H1 (cell line): Measurements from ENCODE around the gene CYP39A1. TPM values are rescaled to one million over a fixed set of nuclear protein-coding genes. Genes with fewer than 3 reads are reported as not detected.

Source experiments
- CTCF ChIA-PET: fragments of 300-600 bp; sonication (Branson Sonifier 250); formaldehyde crosslinking; loops from one replicate; lab custom pipeline; 2021; ENCODE audit not compliant: partially characterized antibody; lab: Charles Lee
- POLR2A ChIA-PET: fragments of 300-600 bp; sonication (Branson Sonifier 250); formaldehyde crosslinking; loops from one replicate; lab custom pipeline; 2021; ENCODE audit warnings: inconsistent platforms; ENCODE audit not compliant: partially characterized antibody; lab: Charles Lee
- DNase-seq, 2 experiments: peaks; one replicate each; pipeline versions ENCODE4 v3.0.0 to v3.0.0-alpha.2; 2010 to 2022; ENCODE audit warnings: low spot score in 2 of 2, low read depth in 1 of 2, mixed read lengths in 1 of 2
- FAIRE-seq: peaks from 2 replicates; lab custom pipeline; 2011; peaks lifted over from hg19 to GRCh38; lab: Jason Lieb, UNC
- H2AFZ ChIP-seq: 2 replicates; pipeline ENCODE4 v1.8.1; 2012; ENCODE audit warnings: low read length, inconsistent platforms
- H2AK5ac ChIP-seq: 2 replicates; pipeline ENCODE4 v1.6.1; 2013; ENCODE audit warnings: low read depth, low read length
- H2BK120ac ChIP-seq: replicated peaks from 2 replicates; pipeline ENCODE3; 2013; ENCODE audit warnings: low read depth, low read length, inconsistent platforms
- H2BK12ac ChIP-seq: 2 replicates; pipeline ENCODE4 v1.6.1; 2013; ENCODE audit warnings: low read depth, low read length
- H2BK15ac ChIP-seq: 2 replicates; pipeline ENCODE4 v1.6.1; 2013; ENCODE audit warnings: low read length
- H2BK20ac ChIP-seq: 2 replicates; pipeline ENCODE4 v1.6.1; 2013; ENCODE audit warnings: low read length
- H2BK5ac ChIP-seq: 2 replicates; pipeline ENCODE4 v1.6.1; 2013; ENCODE audit warnings: low read depth, low read length
- H3K14ac ChIP-seq: 2 replicates; pipeline ENCODE4 v1.6.1; 2013; ENCODE audit warnings: inconsistent platforms; ENCODE audit not compliant: insufficient read length
- H3K18ac ChIP-seq: 2 replicates; pipeline ENCODE4 v1.6.1; 2013; ENCODE audit warnings: low read length; ENCODE audit errors: extremely low read depth
- H3K23ac ChIP-seq: 2 replicates; pipeline ENCODE4 v1.6.1; 2013; ENCODE audit warnings: inconsistent platforms; ENCODE audit not compliant: insufficient read length
- H3K23me2 ChIP-seq: 2 replicates; pipeline ENCODE4 v1.6.1; 2013; ENCODE audit warnings: low read depth, low read length
- H3K27ac ChIP-seq: 2 replicates; pipeline ENCODE4 v1.6.1; 2011; ENCODE audit warnings: low read depth, low read length, inconsistent platforms
- H3K27me3 ChIP-seq, 4 experiments: replicated peaks in 1 of 4; 1 replicate in 1 of 4; 2 replicates in 3 of 4; pipeline versions ENCODE4 v1.6.1 to v1.8.1; 2011 to 2013; ENCODE audit warnings: low read length in 3 of 4, mild to moderate bottlenecking in 3 of 4, inconsistent platforms in 2 of 4, mixed read lengths in 2 of 4, moderate library complexity in 1 of 4; ENCODE audit not compliant: control insufficient read depth in 3 of 4, insufficient read depth in 3 of 4; ENCODE audit errors: extremely low read depth in 1 of 4
- H3K36me3 ChIP-seq, 4 experiments: 2 replicates each; pipeline versions ENCODE4 v1.6.1 to v1.8.1; 2011 to 2013; ENCODE audit warnings: mild to moderate bottlenecking in 4 of 4, low read length in 3 of 4, moderate library complexity in 2 of 4, control low read depth in 1 of 4, inconsistent platforms in 1 of 4; ENCODE audit not compliant: insufficient read depth in 4 of 4, control insufficient read depth in 2 of 4
- H3K4ac ChIP-seq: replicated peaks from 2 replicates; pipeline ENCODE3; 2013; ENCODE audit warnings: low read length, low read depth, mixed read lengths, inconsistent platforms; ENCODE audit not compliant: insufficient read length
- H3K4me1 ChIP-seq, 4 experiments: replicated peaks in 1 of 4; 1 replicate in 1 of 4; 2 replicates in 3 of 4; pipeline versions ENCODE4 v1.6.1 to v1.8.1; 2011 to 2013; ENCODE audit warnings: low read length in 3 of 4, inconsistent platforms in 2 of 4, mixed read lengths in 1 of 4; ENCODE audit not compliant: insufficient read depth in 4 of 4, control insufficient read depth in 3 of 4
- H3K4me2 ChIP-seq, 2 experiments: 2 replicates each; pipeline versions ENCODE4 v1.6.1 to v1.8.1; 2011 to 2013; ENCODE audit warnings: low read depth in 2 of 2, low read length in 2 of 2, control low read depth in 1 of 2, inconsistent platforms in 1 of 2, mild to moderate bottlenecking in 1 of 2; ENCODE audit not compliant: insufficient read depth in 1 of 2
- H3K4me3 ChIP-seq, 4 experiments: fragments of 200-600, 300-600 bp in 1 of 4; sonication (generic), shearing (Covaris generic), sonication (Bioruptor Twin) in 1 of 4; 2 replicates each; pipeline versions ENCODE4 v1.5.1 to v1.8.1; 2011 to 2016; ENCODE audit warnings: low read length in 4 of 4, low read depth in 3 of 4, control low read depth in 2 of 4, inconsistent platforms in 2 of 4, mild to moderate bottlenecking in 2 of 4, mixed read lengths in 1 of 4, moderate library complexity in 1 of 4; ENCODE audit not compliant: insufficient read depth in 2 of 4; ENCODE audit errors: extremely low read depth in 1 of 4
- H3K56ac ChIP-seq: replicated peaks from 2 replicates; pipeline ENCODE3; 2013; ENCODE audit warnings: low read depth, mild to moderate bottlenecking, mixed read lengths, low read length, inconsistent platforms; ENCODE audit not compliant: insufficient read length
- H3K79me1 ChIP-seq: 2 replicates; pipeline ENCODE4 v1.6.1; 2013; ENCODE audit warnings: low read depth, low read length, control low read depth
- H3K79me2 ChIP-seq, 2 experiments: 2 replicates each; pipeline versions ENCODE4 v1.6.1 to v1.8.1; 2012 to 2013; ENCODE audit warnings: low read length in 2 of 2, mild to moderate bottlenecking in 2 of 2, inconsistent platforms in 1 of 2; ENCODE audit not compliant: insufficient read depth in 2 of 2, control insufficient read depth in 1 of 2
- H3K9ac ChIP-seq, 4 experiments: replicated peaks in 1 of 4; 1 replicate in 1 of 4; 2 replicates in 3 of 4; pipeline versions ENCODE4 v1.6.1 to v1.8.1; 2011 to 2013; ENCODE audit warnings: low read depth in 3 of 4, low read length in 3 of 4, control low read depth in 2 of 4, mild to moderate bottlenecking in 2 of 4, moderate library complexity in 2 of 4, inconsistent platforms in 1 of 4; ENCODE audit errors: extremely low read depth in 1 of 4
- H3K9me3 ChIP-seq, 2 experiments: 2 replicates each; pipeline versions ENCODE4 v1.6.1 to v1.8.1; 2012 to 2013; ENCODE audit warnings: mild to moderate bottlenecking in 2 of 2, moderate library complexity in 2 of 2, control low read depth in 1 of 2, inconsistent platforms in 1 of 2, low read depth in 1 of 2, low read length in 1 of 2, mixed read lengths in 1 of 2; ENCODE audit not compliant: insufficient read depth in 2 of 2
- H4K20me1 ChIP-seq, 2 experiments: replicated peaks in 1 of 2; 2 replicates each; pipeline versions ENCODE3 to v1.8.1; 2011 to 2013; ENCODE audit warnings: inconsistent platforms in 2 of 2, low read length in 2 of 2, mild to moderate bottlenecking in 1 of 2; ENCODE audit not compliant: insufficient read depth in 2 of 2, control insufficient read depth in 1 of 2
- H4K5ac ChIP-seq: 2 replicates; pipeline ENCODE4 v1.6.1; 2013; ENCODE audit warnings: low read length, low read depth, mixed read lengths, inconsistent platforms; ENCODE audit not compliant: insufficient read length
- H4K8ac ChIP-seq: 2 replicates; pipeline ENCODE4 v1.8.0; 2013; ENCODE audit warnings: mild to moderate bottlenecking, moderate library complexity, low read length, inconsistent platforms; ENCODE audit not compliant: insufficient read depth; ENCODE audit errors: extremely low read depth
- H4K91ac ChIP-seq: replicated peaks from 2 replicates; pipeline ENCODE3; 2013; ENCODE audit warnings: low read length, mixed read lengths, inconsistent platforms; ENCODE audit not compliant: insufficient read length
- CBX8 ChIP-seq: fragments of 300-800, 300-1000 bp; sonication (generic); IDR thresholded peaks from 2 replicates; pipeline ENCODE4 v1.7.1; 2016; ENCODE audit warnings: low read depth, low read length, borderline replicate concordance
- WGBS, 2 experiments: shearing (Covaris generic) in 1 of 2; methylation state at CpG; one replicate each; pipeline versions ENCODE4 v1.1.6 to v1.1.7; 2013 to 2015; ENCODE audit warnings: low lambda C conversion rate in 2 of 2, mixed read lengths in 2 of 2, inconsistent platforms in 1 of 2, low coverage in 1 of 2, missing lambda C conversion rate in 1 of 2; ENCODE audit not compliant: insufficient replicate concordance in 2 of 2, insufficient coverage in 1 of 2, insufficient read length in 1 of 2; ENCODE audit errors: extremely low coverage in 1 of 2, missing lambda C conversion rate in 1 of 2; 5-methylcytosine and 5-hydroxymethylcytosine counted together
- polyA plus RNA-seq, 7 experiments: library from polyadenylated mRNA; depleted of rRNA in 3 of 7; stranded (reverse) in 5 of 7; unstranded in 2 of 7; fragments of >200 nt in 5 of 7; fragments of 200-250 nt in 2 of 7; gene quantifications; 1 replicate in 5 of 7; 2 replicates in 1 of 7; 4 replicates in 1 of 7; pipeline versions ENCODE4 v1.2.1 to v1.2.3, GENCODE V29; 2011 to 2013; ENCODE audit warnings: missing spikeins in 2 of 7, mixed read lengths in 2 of 7
- total RNA-seq: library from RNA; stranded (reverse); fragmentation: NEBNext Ultra II Directional; extraction: Animal tissue kit (Norgen Biotek cat#: 25700); gene quantifications from 2 replicates; pipeline ENCODE4 v1.2.1, GENCODE V29; 2021

Gene CYP39A1
- total and polyA plus RNA-seq, 2 of the 8 experiments (the other 6 are each of a cell fraction or from before 2014, with no cell fraction given) = 0.71 to 2.4 TPM

DNA sequence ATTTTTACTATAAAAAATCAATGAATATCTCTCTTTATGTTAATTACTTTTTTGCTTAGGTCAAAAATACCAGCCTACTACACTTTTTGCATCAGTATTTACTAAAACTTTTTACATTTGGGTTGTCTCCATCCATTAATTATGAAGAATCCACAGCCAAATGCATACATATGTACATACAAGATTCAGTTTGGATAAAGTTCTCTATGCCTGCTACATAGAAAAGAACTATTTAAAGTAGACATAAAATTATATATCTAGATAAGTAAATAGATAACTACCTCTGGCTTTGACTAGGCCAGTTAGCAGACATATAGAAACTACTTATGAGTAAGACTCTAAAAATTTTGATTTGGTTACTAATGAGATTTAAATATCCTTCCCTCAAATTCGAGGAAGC lies 47.4 kb upstream of the CYP39A1 start:
- ChIA-PET POLR2A (no interaction called here), CTCF (interaction anchor here (0.7 to 1.3 kb wide), 3 partner anchors 34 to 83 kb away, joined by 3 to 5 read pairs (median 3); no protein-coding TSS in a partner anchor)

More for the DNA sequence above, 47.4 kb upstream of the CYP39A1 start:
- Histone ChIP-seq H2BK12ac (no peak overlapping the region), H4K5ac (no peak overlapping the region), H3K56ac (no peak overlapping the region), H3K27ac (no peak overlapping the region), H3K36me3 (no peaks in the 10 kb centered on the region), H2BK120ac (no peak overlapping the region), H3K14ac (no peak overlapping the region), H2BK5ac (no peak overlapping the region), H2AK5ac (no peak overlapping the region), H3K79me1 (no peaks in the 10 kb centered on the region; the same call in 1 of the 2 replicates), H4K20me1 (no peaks in the 10 kb centered on the region), H2BK20ac (no peak overlapping the region), H3K4me1 (no peaks in the 10 kb centered on the region), H3K4me3 (no peak overlapping the region), H2BK15ac (no peak overlapping the region), H4K91ac (no peak overlapping the region), H3K4ac (no peak overlapping the region), H3K9ac (no peak overlapping the region), H3K9me3 (no peaks in the 10 kb centered on the region), H4K8ac (no peak overlapping the region), H3K27me3 (no peaks in the 10 kb centered on the region), H3K23ac (no peak overlapping the region), H3K23me2 (no peaks in the 10 kb centered on the region), H2AFZ (no peak overlapping the region), H3K18ac (no peak overlapping the region), H3K79me2 (no peaks in the 10 kb centered on the region), H3K4me2 (no peak overlapping the region)
- WGBS, 2 experiments = 94% methylated on average over 1 of the region's 1 CpG; no CpG with 5 or more reads in 1 of the 2 experiments
- no peak for FAIRE-seq
- TF ChIP-seq CBX8 = no peak
- no peak for DNase-seq
